Measurements from ENCODE around the gene NPLOC4.

- TF ChIP-seq CTCF (IDR thresholded peaks at IDR 0.05 in 2 of 3, conservative IDR thresholded peaks at IDR 0.05 in 1 of 3; ENCODE audit: insufficient read depth in 2 of 3, low read depth in 1 of 3, low read length in 3 of 3) (no peak), TBP (optimal IDR thresholded peaks at IDR 0.05; ENCODE audit: low read depth, low read length) (no peak), EZH2 (IDR thresholded peaks at IDR 0.05; ENCODE audit: borderline replicate concordance, low read depth, low read length) (no peak), SIN3B (IDR thresholded peaks at IDR 0.05; ENCODE audit: low read depth) (no peak), IFI16 (CRISPR knock-in tag; IDR thresholded peaks at IDR 0.05) (no peak), SIN3A (IDR thresholded peaks at IDR 0.05; ENCODE audit: borderline replicate concordance in 2 of 2, control insufficient read depth in 1 of 2, low read depth in 2 of 2, low read length in 2 of 2) (no peak), ZNF24 (IDR thresholded peaks at IDR 0.05) (no peak), POLR2A (conservative IDR thresholded peaks at IDR 0.05) (no peak), GABPA (tag; conservative IDR thresholded peaks at IDR 0.05; ENCODE audit: low read depth) (no peak)
Measured at GRCh38 chr17:81681672-81682071, 44.8 kb upstream of the NPLOC4 start.

Measured in K562 (cell line).